ENCODE data around the gene ALOX12B. TPM values are rescaled to one million over a fixed set of nuclear protein-coding genes. Genes with fewer than 3 reads are reported as not detected.

ALOX12B gene
- total RNA-seq, 1 donor from 2014 or later = 0.08 TPM

DNA sequence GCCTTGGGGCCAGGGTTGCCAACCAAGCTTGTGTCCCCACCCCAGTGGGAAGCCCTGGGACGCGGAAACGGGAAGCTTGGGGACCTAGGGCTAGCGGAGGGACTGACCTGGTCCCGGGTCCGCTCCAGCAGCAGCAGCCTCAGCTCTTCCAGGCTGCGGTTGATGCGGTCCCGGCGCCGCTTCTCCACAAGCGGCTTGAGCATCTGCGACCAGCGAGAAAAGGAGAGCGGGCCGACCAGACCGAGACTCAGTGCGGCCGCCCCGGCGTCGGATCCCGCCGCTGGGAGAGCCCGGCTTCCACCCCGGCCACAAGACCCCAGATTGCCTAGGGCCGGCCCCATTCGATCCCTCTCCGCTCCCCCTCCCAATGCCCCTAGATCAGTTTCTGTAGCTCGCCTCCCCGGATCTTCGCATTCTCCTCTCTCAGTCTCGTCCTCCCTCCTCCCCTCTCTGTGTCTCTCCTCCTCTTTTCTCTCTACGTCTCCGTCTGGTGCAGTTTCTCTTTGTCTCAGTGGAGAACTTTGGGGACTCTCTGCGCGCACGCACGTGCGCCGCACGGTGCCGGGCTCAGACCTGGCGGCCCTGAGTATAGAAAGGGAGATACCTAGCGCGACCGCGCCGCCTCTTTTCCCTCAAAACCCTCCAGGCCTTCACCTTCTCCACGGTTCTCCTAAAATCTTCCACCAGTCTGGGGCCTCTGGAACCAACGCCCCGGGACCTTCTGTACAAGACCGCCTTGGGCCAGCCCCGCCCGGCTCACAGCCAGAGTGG is 35.6 kb upstream of the ALOX12B start:
- TF ChIP-seq, protein P1, sequence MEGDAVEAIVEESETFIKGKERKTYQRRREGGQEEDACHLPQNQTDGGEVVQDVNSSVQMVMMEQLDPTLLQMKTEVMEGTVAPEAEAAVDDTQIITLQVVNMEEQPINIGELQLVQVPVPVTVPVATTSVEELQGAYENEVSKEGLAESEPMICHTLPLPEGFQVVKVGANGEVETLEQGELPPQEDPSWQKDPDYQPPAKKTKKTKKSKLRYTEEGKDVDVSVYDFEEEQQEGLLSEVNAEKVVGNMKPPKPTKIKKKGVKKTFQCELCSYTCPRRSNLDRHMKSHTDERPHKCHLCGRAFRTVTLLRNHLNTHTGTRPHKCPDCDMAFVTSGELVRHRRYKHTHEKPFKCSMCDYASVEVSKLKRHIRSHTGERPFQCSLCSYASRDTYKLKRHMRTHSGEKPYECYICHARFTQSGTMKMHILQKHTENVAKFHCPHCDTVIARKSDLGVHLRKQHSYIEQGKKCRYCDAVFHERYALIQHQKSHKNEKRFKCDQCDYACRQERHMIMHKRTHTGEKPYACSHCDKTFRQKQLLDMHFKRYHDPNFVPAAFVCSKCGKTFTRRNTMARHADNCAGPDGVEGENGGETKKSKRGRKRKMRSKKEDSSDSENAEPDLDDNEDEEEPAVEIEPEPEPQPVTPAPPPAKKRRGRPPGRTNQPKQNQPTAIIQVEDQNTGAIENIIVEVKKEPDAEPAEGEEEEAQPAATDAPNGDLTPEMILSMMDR (IDR thresholded peaks at IDR 0.05; ENCODE audit: insufficient read depth, low read length, poor library complexity, severe bottlenecking) = no peak
- DNase-seq (ENCODE audit: low read depth) = no peak
- Histone ChIP-seq H3K4me3 (ENCODE audit: low read depth, low read length) (peak overlapping the region; percentile 38), H3K36me3 (ENCODE audit: control insufficient read depth, insufficient read depth, low read length) (no peaks in the 10 kb centered on the region), H3K27me3 (ENCODE audit: control insufficient read depth, insufficient read depth, low read length) (peaks cover 30% of the 10 kb centered on the region)

DNA sequence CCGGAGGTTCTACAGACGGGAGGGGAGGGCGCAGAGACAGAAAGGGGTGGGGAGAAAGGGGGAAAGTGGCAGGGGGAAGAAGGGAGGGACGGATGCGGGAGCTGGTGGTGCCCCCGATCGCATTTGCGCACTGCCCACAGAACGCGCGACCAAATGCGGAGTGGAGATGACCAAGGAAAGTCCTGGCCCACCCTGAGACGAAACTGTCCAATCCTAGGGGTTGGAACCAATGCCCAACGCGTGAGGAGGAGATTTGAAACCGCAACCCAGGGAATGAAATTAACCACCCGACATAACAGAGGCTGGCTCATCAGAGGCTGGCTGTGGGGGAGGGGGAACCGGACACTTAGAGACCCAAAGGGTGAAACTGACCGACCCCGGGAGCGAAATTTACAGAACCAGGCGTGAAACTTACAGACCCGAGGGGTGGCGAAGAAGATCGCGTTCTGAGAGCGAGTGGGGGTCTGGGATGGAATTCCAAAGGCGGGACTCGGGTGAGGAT is 35.0 kb upstream of the ALOX12B start:
- DNase-seq (ENCODE audit: low read depth) = no peak
- TF ChIP-seq, protein P1 (IDR thresholded peaks at IDR 0.05; ENCODE audit: insufficient read depth, low read length, poor library complexity, severe bottlenecking) = no peak
- peaks cover 30% of the 10 kb centered on the region for H3K27me3 ChIP-seq (ENCODE audit: control insufficient read depth, insufficient read depth, low read length)
- H3K36me3 ChIP-seq (ENCODE audit: control insufficient read depth, insufficient read depth, low read length) = no peaks in the 10 kb centered on the region
- peak overlapping the region; percentile 38 for H3K4me3 ChIP-seq (ENCODE audit: low read depth, low read length)

DNA sequence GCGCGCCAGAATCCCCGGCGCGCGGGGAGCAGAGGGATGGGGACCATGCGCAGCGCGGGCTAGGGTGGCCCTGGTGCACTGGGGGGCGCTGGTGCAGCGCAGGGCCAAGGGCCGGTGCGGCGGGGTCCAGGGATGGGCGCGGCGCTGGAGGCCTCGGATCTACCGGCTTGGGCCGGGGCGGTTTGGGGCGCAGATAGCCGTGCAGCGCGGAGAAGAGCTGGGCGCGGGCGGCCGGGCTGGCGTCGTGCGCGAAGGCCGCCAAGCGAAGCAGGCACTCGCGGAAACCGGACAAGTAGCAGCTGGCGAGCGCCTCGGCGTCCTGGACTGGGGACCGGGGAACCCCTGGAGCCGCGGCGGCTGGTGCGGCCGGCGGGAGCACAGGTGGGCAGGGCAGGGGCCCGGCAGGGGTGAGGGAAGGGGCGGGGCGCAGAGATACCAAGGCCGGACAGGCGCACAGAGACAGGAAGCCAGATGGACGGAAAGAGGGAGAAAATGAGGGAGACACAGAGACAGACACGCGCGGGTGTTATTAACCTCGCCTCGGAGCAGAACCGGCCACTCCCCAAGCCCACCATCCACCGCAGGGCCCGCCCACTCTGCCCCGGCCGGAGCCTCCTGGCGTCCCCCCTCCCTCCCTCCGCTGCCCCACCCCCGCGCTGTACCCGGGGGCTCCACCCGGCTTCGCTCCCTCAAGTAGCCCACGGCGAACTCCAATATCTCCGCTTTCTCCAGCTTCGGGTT is 34.3 kb upstream of the ALOX12B start:
- TF ChIP-seq, protein P1 (IDR thresholded peaks at IDR 0.05; ENCODE audit: insufficient read depth, low read length, poor library complexity, severe bottlenecking) = peak; percentile 37
- no peak for DNase-seq (ENCODE audit: low read depth)
- H3K4me3 ChIP-seq (ENCODE audit: low read depth, low read length) = peak overlapping the region; percentile 38
- H3K27me3 ChIP-seq (ENCODE audit: control insufficient read depth, insufficient read depth, low read length) = peaks cover 32% of the 10 kb centered on the region
- no peaks in the 10 kb centered on the region for H3K36me3 ChIP-seq (ENCODE audit: control insufficient read depth, insufficient read depth, low read length)

DNA sequence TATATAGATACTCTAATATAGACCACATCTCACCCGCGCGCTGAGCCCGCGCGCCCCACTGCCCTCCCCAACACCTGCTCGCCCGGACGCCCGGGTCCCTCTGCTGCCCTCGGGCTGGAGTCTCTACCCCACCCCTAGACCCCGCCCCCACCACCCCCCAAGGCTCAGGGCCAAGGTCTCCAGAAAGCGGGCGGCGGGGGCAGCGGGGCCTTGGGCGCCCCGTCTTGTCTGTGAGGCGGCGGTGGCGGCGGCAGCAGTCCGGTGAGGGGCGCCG is 33.8 kb upstream of the ALOX12B start:
- Histone ChIP-seq H3K36me3 (ENCODE audit: control insufficient read depth, insufficient read depth, low read length) (no peaks in the 10 kb centered on the region), H3K4me3 (ENCODE audit: low read depth, low read length) (peak overlapping the region; percentile 38), H3K27me3 (ENCODE audit: control insufficient read depth, insufficient read depth, low read length) (peaks cover 37% of the 10 kb centered on the region)
- TF ChIP-seq, protein P1 (IDR thresholded peaks at IDR 0.05; ENCODE audit: insufficient read depth, low read length, poor library complexity, severe bottlenecking) = no peak
- no peak for DNase-seq (ENCODE audit: low read depth)

GRCh38 chr17:8120520-8121406 is 33.2 kb upstream of the ALOX12B start:
- H3K27me3 ChIP-seq (ENCODE audit: control insufficient read depth, insufficient read depth, low read length) = peaks cover 40% of the 10 kb centered on the region
- peak overlapping the region; percentile 38 for H3K4me3 ChIP-seq (ENCODE audit: low read depth, low read length)
- TF ChIP-seq, protein P1 (IDR thresholded peaks at IDR 0.05; ENCODE audit: insufficient read depth, low read length, poor library complexity, severe bottlenecking) = peak; percentile 46
- no peaks in the 10 kb centered on the region for H3K36me3 ChIP-seq (ENCODE audit: control insufficient read depth, insufficient read depth, low read length)
- no peak for DNase-seq (ENCODE audit: low read depth)
